ENCODE data around the gene SLC44A1.

Gene SLC44A1

DNA sequence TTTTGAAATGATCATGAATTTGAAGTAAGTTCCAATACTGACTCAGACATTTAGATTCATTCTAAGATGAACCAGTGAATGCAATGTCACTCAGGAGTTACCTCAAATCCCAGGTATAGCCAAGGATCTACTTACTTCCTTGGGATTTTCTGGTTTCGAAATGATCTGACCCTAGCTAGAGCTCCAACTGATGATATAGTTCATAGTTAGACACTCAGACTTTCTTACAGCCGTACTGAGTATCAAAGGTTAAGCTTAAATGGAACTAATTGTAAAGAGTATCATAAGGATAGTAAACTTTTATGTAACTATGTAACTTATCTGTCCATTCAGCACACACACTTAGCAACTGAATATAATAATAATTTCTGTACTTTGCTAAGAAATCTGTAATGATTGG, 119.4 kb downstream of the SLC44A1 start:
- Histone ChIP-seq H3K27me3 (replicated peaks in 2 of 5; ENCODE audit: control insufficient read depth in 4 of 5, insufficient read depth in 5 of 5, low read length in 4 of 5) (no peaks in the 10 kb centered on the region), H3K27ac (ENCODE audit: insufficient read depth in 1 of 2, low read depth in 1 of 2, low read length in 2 of 2, poor library complexity in 1 of 2, severe bottlenecking in 2 of 2) (no peak overlapping the region), H3K9me3 (ENCODE audit: control extremely low read depth in 1 of 5, control insufficient read depth in 4 of 5, insufficient read depth in 2 of 5, low read depth in 1 of 5, low read length in 4 of 5) (no peaks in the 10 kb centered on the region), H3K4me1 (ENCODE audit: control extremely low read depth in 1 of 4, control insufficient read depth in 4 of 4, insufficient read depth in 4 of 4, low read length in 3 of 4) (no peaks in the 10 kb centered on the region), H3K4me3 (ENCODE audit: control insufficient read depth in 1 of 7, extremely low read depth in 1 of 7, insufficient read depth in 4 of 7, low read depth in 2 of 7, low read length in 6 of 7) (no peak overlapping the region), H3K36me3 (ENCODE audit: control insufficient read depth in 4 of 4, insufficient read depth in 4 of 4, low read length in 3 of 4) (peaks cover 6 to 26% (median 7%) of the 10 kb centered on the region in 4 experiments)
- no peak for DNase-seq
- 100% methylated on average over 1 of the region's 2 CpGs for WGBS (ENCODE audit: insufficient coverage)
- POLR2A ChIA-PET = no interaction called here
- CTCF ChIA-PET = interaction anchor here (1.4 kb wide), 1 partner anchor 9 kb away, joined by 7 read pairs; no protein-coding TSS in a partner anchor

GRCh38 chr9:105369911-105370310, 125.5 kb downstream of the SLC44A1 start:
- H3K36me3 ChIP-seq (ENCODE audit: control insufficient read depth in 4 of 4, insufficient read depth in 4 of 4, low read length in 3 of 4) = peaks cover 0 to 19% (median under 1%) of the 10 kb centered on the region in 4 experiments
- no peak for DNase-seq
- POLR2A ChIA-PET = no interaction called here
- H3K4me3 ChIP-seq (ENCODE audit: control insufficient read depth in 1 of 7, extremely low read depth in 1 of 7, insufficient read depth in 4 of 7, low read depth in 2 of 7, low read length in 6 of 7) = no peak overlapping the region
- H3K9me3 ChIP-seq (ENCODE audit: control extremely low read depth in 1 of 5, control insufficient read depth in 4 of 5, insufficient read depth in 2 of 5, low read depth in 1 of 5, low read length in 4 of 5) = no peaks in the 10 kb centered on the region
- H3K27ac ChIP-seq (ENCODE audit: insufficient read depth in 1 of 2, low read depth in 1 of 2, low read length in 2 of 2, poor library complexity in 1 of 2, severe bottlenecking in 2 of 2) = no peak overlapping the region
- H3K4me1 ChIP-seq (ENCODE audit: control extremely low read depth in 1 of 4, control insufficient read depth in 4 of 4, insufficient read depth in 4 of 4, low read length in 3 of 4) = peaks cover 0 to 3% (median 0%) of the 10 kb centered on the region in 4 experiments
- CTCF ChIA-PET = interaction anchor here (0.7 to 3.2 kb wide), 2 partner anchors 9 to 12 kb away, joined by 3 to 8 read pairs; no protein-coding TSS in a partner anchor
- H3K27me3 ChIP-seq (replicated peaks in 2 of 5; ENCODE audit: control insufficient read depth in 4 of 5, insufficient read depth in 5 of 5, low read length in 4 of 5) = no peaks in the 10 kb centered on the region
- 100% methylated on average over 2 of the region's 3 CpGs for WGBS (ENCODE audit: insufficient coverage)

DNA sequence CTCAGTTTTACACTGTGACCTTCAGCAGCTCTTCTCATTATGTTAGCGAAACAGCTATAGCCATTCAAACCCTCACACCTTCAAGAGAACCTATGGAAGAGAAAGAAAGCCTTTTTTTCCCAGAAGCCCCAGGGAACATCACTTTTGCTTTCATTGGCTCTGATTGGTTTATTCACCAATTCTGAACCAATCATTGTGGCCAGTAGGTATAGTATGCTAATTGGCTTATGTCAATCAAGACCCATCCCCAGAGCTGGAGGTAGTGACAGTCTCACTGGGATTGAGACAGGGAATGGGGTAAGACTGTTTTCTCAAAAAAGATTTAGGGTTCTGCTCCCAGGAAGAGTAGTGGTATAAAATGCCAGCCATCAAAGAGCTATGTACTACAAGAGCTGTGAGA, 129.3 kb downstream of the SLC44A1 start:
- CTCF ChIA-PET = interaction anchor here (1.0 to 1.2 kb wide), 3 partner anchors 13 to 45 kb away, joined by 3 to 4 read pairs (median 3); no protein-coding TSS in a partner anchor
- Histone ChIP-seq H3K4me3 (ENCODE audit: control insufficient read depth in 1 of 7, extremely low read depth in 1 of 7, insufficient read depth in 4 of 7, low read depth in 2 of 7, low read length in 6 of 7) (no peak overlapping the region), H3K9me3 (ENCODE audit: control extremely low read depth in 1 of 5, control insufficient read depth in 4 of 5, insufficient read depth in 2 of 5, low read depth in 1 of 5, low read length in 4 of 5) (no peaks in the 10 kb centered on the region), H3K4me1 (ENCODE audit: control extremely low read depth in 1 of 4, control insufficient read depth in 4 of 4, insufficient read depth in 4 of 4, low read length in 3 of 4) (peaks cover 0 to 3% (median 0%) of the 10 kb centered on the region in 4 experiments), H3K27ac (ENCODE audit: insufficient read depth in 1 of 2, low read depth in 1 of 2, low read length in 2 of 2, poor library complexity in 1 of 2, severe bottlenecking in 2 of 2) (no peak overlapping the region), H3K27me3 (replicated peaks in 2 of 5; ENCODE audit: control insufficient read depth in 4 of 5, insufficient read depth in 5 of 5, low read length in 4 of 5) (no peaks in the 10 kb centered on the region), H3K36me3 (ENCODE audit: control insufficient read depth in 4 of 4, insufficient read depth in 4 of 4, low read length in 3 of 4) (peaks cover 0 to 11% (median 4%) of the 10 kb centered on the region in 4 experiments)
- POLR2A ChIA-PET = no interaction called here
- no peak for DNase-seq
- 100% methylated on average over 1 of the region's 1 CpG for WGBS (ENCODE audit: insufficient coverage)

DNA sequence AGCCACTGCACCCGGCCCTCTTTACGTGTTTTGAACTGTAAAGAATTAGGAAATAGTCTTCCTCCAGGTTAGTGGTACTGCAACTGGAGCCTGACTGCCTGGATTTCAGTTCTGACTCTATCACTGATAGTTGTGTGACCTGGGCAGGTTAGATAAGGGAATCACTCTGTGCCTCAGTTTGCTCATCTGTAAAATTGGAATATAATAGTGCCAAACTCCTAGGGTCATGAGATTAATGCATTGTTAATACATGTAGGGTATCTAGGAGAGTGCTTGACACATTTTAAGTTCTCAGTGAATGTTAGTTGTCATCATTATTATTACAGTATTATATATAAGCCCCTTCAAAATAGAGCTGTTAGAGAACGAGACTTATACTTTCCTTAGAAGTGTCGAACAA, 130.9 kb downstream of the SLC44A1 start:
- WGBS (ENCODE audit: insufficient coverage) = no CpG with 5 or more reads among the region's 4 CpGs
- Histone ChIP-seq H3K4me1 (ENCODE audit: control extremely low read depth in 1 of 4, control insufficient read depth in 4 of 4, insufficient read depth in 4 of 4, low read length in 3 of 4) (peaks cover 0 to 3% (median 0%) of the 10 kb centered on the region in 4 experiments), H3K9me3 (ENCODE audit: control extremely low read depth in 1 of 5, control insufficient read depth in 4 of 5, insufficient read depth in 2 of 5, low read depth in 1 of 5, low read length in 4 of 5) (no peaks in the 10 kb centered on the region), H3K4me3 (ENCODE audit: control insufficient read depth in 1 of 7, extremely low read depth in 1 of 7, insufficient read depth in 4 of 7, low read depth in 2 of 7, low read length in 6 of 7) (no peak overlapping the region), H3K36me3 (ENCODE audit: control insufficient read depth in 4 of 4, insufficient read depth in 4 of 4, low read length in 3 of 4) (peaks cover 0 to 5% (median 4%) of the 10 kb centered on the region in 4 experiments), H3K27me3 (replicated peaks in 2 of 5; ENCODE audit: control insufficient read depth in 4 of 5, insufficient read depth in 5 of 5, low read length in 4 of 5) (no peaks in the 10 kb centered on the region), H3K27ac (ENCODE audit: insufficient read depth in 1 of 2, low read depth in 1 of 2, low read length in 2 of 2, poor library complexity in 1 of 2, severe bottlenecking in 2 of 2) (no peak overlapping the region)
- CTCF ChIA-PET = no interaction called here
- POLR2A ChIA-PET = no interaction called here
- DNase-seq = no peak

DNA sequence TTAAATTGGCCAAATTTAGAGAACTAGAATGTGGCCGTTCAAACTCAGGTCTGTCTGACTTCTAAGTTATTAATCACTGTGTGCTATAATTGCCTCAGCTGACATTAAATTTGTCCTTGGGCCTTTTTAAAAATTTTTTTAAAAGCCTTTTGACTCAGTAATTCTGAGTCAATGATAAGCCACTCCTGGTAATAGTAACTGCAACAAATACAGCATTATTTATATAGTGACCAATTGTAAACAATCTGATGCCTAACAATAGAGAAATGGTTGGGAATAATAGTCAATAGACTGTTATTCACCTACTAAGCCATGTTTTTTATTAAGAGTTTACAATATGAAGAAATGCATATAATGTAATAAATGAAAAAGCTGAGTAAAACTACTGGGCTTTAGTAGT, 132.4 kb downstream of the SLC44A1 start:
- Histone ChIP-seq H3K4me3 (ENCODE audit: control insufficient read depth in 1 of 7, extremely low read depth in 1 of 7, insufficient read depth in 4 of 7, low read depth in 2 of 7, low read length in 6 of 7) (no peak overlapping the region), H3K9me3 (ENCODE audit: control extremely low read depth in 1 of 5, control insufficient read depth in 4 of 5, insufficient read depth in 2 of 5, low read depth in 1 of 5, low read length in 4 of 5) (no peaks in the 10 kb centered on the region), H3K27ac (ENCODE audit: insufficient read depth in 1 of 2, low read depth in 1 of 2, low read length in 2 of 2, poor library complexity in 1 of 2, severe bottlenecking in 2 of 2) (no peak overlapping the region), H3K27me3 (replicated peaks in 2 of 5; ENCODE audit: control insufficient read depth in 4 of 5, insufficient read depth in 5 of 5, low read length in 4 of 5) (no peaks in the 10 kb centered on the region), H3K4me1 (ENCODE audit: control extremely low read depth in 1 of 4, control insufficient read depth in 4 of 4, insufficient read depth in 4 of 4, low read length in 3 of 4) (no peaks in the 10 kb centered on the region), H3K36me3 (ENCODE audit: control insufficient read depth in 4 of 4, insufficient read depth in 4 of 4, low read length in 3 of 4) (peaks cover 0 to 5% (median 4%) of the 10 kb centered on the region in 4 experiments)
- CTCF ChIA-PET = no interaction called here
- WGBS (ENCODE audit: insufficient coverage) = no CpG with 5 or more reads among the region's 1 CpG
- POLR2A ChIA-PET = no interaction called here
- no peak for DNase-seq

- Histone ChIP-seq H3K4me3 (ENCODE audit: control insufficient read depth in 1 of 7, extremely low read depth in 1 of 7, insufficient read depth in 4 of 7, low read depth in 2 of 7, low read length in 6 of 7) (peak overlapping the region in 1 of 7 experiments; percentile 33), H3K9me3 (ENCODE audit: control extremely low read depth in 1 of 5, control insufficient read depth in 4 of 5, insufficient read depth in 2 of 5, low read depth in 1 of 5, low read length in 4 of 5) (no peaks in the 10 kb centered on the region), H3K4me1 (ENCODE audit: control extremely low read depth in 1 of 4, control insufficient read depth in 4 of 4, insufficient read depth in 4 of 4, low read length in 3 of 4) (no peaks in the 10 kb centered on the region), H3K27me3 (replicated peaks in 2 of 5; ENCODE audit: control insufficient read depth in 4 of 5, insufficient read depth in 5 of 5, low read length in 4 of 5) (no peaks in the 10 kb centered on the region), H3K27ac (ENCODE audit: insufficient read depth in 1 of 2, low read depth in 1 of 2, low read length in 2 of 2, poor library complexity in 1 of 2, severe bottlenecking in 2 of 2) (no peak overlapping the region), H3K36me3 (ENCODE audit: control insufficient read depth in 4 of 4, insufficient read depth in 4 of 4, low read length in 3 of 4) (peaks cover 0 to 4% (median 1%) of the 10 kb centered on the region in 4 experiments)
- 96% methylated on average over 5 of the region's 9 CpGs for WGBS (ENCODE audit: insufficient coverage)
- POLR2A ChIA-PET = no interaction called here
- peak in 2 of 3 donors; percentile 18 to 51 for DNase-seq
- CTCF ChIA-PET = interaction anchor here (1.6 kb wide), 1 partner anchor 226 kb away, joined by 3 read pairs; no protein-coding TSS in a partner anchor
Measured at GRCh38 chr9:105385381-105385985, 141.0 kb downstream of the SLC44A1 start.

DNA sequence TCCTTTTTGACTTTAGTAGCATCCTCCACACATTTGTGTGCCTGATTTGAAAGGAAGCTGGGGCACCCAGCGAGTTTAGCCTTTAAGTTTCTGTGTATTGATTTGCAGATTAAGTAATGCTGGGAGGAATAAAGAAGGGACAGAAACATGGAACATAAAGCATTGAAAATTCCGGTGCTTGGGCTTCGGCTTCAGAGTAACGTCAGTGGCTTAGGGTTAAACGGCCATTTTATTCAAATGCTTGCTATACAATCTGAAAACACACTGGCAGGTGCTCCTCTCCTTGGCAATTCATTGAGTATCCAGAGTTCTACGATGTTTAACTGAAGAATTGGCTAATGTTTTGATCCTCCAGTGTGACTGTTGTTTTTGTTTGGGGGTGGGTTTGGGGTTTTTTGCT, 145.3 kb downstream of the SLC44A1 start:
- H3K4me1 ChIP-seq (ENCODE audit: control extremely low read depth in 1 of 4, control insufficient read depth in 4 of 4, insufficient read depth in 4 of 4, low read length in 3 of 4) = no peaks in the 10 kb centered on the region
- POLR2A ChIA-PET = no interaction called here
- CTCF ChIA-PET = no interaction called here
- H3K9me3 ChIP-seq (ENCODE audit: control extremely low read depth in 1 of 5, control insufficient read depth in 4 of 5, insufficient read depth in 2 of 5, low read depth in 1 of 5, low read length in 4 of 5) = no peaks in the 10 kb centered on the region
- H3K27me3 ChIP-seq (replicated peaks in 2 of 5; ENCODE audit: control insufficient read depth in 4 of 5, insufficient read depth in 5 of 5, low read length in 4 of 5) = no peaks in the 10 kb centered on the region
- 96% methylated on average over 5 of the region's 6 CpGs for WGBS (ENCODE audit: insufficient coverage)
- no peak overlapping the region for H3K4me3 ChIP-seq (ENCODE audit: control insufficient read depth in 1 of 7, extremely low read depth in 1 of 7, insufficient read depth in 4 of 7, low read depth in 2 of 7, low read length in 6 of 7)
- H3K27ac ChIP-seq (ENCODE audit: insufficient read depth in 1 of 2, low read depth in 1 of 2, low read length in 2 of 2, poor library complexity in 1 of 2, severe bottlenecking in 2 of 2) = no peak overlapping the region
- no peak for DNase-seq
- H3K36me3 ChIP-seq (ENCODE audit: control insufficient read depth in 4 of 4, insufficient read depth in 4 of 4, low read length in 3 of 4) = peaks cover 0 to 3% (median 0%) of the 10 kb centered on the region in 4 experiments

Data from common myeloid progenitor, CD34-positive (primary cell).